Smooth muscle cell of the brain vasculature (primary cell): ENCODE results near the gene SPNS3.

Experiments
- DNase-seq: peaks from one replicate; pipeline ENCODE4 v3.0.0-alpha.2; 2012; ENCODE audit warnings: low read depth, low spot score

SPNS3 gene

DNA sequence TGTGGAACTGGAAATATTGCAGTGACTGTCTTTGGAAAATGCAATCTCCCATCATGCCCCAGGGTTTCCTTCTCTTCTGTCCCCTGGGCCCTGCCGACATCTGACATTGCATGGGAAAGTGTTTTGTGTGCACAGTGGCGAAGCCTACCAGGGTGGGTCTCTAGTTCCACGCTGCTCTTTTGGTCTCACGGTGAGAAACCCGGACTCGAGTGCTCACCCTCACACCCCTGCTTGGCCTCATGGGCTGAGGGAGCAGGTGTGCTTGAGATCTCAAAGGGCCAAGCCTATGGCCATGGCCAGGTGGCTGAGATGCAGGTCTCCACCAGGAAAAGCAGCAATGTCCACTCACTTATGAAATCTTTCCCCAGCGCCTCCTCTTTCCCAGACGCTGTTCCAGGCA is 32.0 kb downstream of the SPNS3 start:
- no peak for DNase-seq

DNA sequence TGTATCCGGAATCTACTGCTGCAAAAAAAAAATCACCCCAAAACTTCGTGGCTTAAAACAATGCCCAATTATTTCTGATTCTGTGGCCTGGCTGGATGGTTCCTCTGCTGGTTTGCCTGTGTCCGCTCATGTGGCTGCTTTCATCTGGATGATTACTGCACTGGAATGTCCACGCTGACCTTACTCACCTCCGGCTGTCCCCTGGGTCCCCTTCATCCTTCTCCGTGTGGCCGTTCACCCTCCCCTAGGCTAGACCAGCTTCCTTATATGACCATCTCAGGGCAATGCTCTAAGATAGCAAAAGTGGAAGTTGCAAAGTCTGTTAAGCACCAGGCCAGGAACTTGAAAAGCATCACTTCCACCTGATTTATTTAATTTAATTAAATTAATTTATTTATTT is 33.5 kb downstream of the SPNS3 start:
- DNase-seq: no peak

DNA sequence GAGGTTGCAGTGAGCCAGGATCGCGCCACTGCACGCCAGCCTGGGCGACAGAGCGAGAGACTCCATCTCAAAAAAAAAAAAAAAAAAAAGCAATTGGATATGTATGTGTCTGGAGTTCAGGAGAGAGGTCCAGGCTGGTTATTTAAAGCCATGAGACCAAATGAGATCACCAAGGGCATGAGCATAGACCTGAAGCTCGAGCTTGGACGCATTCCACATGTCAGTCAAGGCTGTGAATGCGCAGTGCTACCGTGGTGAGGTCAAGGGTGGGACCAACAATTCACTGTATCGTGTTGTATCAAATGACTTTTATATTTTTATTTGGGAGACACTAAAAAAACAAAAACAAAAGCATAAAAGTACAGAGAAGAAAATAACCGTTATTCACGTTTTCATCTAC is 35.8 kb downstream of the SPNS3 start:
- DNase-seq: no peak

- no peak for DNase-seq
Measured at GRCh38 chr17:4472286-4472685, 38.5 kb downstream of the SPNS3 start.

- DNase-seq: no peak
Measured at GRCh38 chr17:4474093-4474492, 40.4 kb downstream of the SPNS3 start.

GRCh38 chr17:4475001-4475400 is 41.3 kb downstream of the SPNS3 start:
- no peak for DNase-seq

DNA sequence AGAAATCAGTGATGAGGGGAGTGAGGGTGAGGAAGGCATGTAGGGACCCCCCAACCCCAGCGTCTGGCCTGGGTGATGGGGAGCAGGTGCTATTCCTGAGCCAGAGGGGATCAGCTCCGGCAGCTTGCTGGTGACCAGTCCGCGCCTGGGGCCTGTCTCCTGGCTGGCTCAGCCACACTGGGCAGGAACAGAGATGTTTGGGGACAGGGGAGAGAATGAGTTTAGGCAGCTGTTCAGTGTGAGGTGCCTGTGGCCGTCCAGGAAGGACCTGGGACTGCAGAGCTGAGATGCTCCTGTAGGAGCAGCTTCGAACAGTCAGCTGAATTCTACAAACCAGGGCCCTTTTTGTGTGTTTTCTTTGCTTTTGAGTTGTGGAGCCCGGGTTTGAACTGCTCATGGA is 41.7 kb downstream of the SPNS3 start:
- no peak for DNase-seq

DNA sequence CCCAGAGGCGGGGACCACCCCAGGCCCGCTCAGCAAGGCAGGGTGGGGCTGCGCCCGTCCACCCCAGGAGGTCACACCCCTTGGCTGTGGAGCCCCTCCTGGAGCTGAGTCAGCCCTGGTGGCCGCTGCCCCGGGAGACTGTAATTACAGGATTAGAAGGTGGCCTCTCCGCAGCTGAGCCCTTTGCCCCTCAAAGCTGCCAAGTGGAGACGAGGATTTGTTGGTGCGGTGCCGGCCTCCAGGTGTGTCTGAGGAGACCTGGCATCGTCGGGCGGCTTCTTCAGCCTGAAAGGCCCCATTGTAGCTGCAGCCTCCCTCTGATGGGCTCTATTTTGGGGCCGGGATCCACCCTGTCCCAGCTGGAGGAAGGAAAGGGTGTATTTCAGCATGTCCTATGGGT is 42.3 kb downstream of the SPNS3 start:
- DNase-seq: no peak

DNA sequence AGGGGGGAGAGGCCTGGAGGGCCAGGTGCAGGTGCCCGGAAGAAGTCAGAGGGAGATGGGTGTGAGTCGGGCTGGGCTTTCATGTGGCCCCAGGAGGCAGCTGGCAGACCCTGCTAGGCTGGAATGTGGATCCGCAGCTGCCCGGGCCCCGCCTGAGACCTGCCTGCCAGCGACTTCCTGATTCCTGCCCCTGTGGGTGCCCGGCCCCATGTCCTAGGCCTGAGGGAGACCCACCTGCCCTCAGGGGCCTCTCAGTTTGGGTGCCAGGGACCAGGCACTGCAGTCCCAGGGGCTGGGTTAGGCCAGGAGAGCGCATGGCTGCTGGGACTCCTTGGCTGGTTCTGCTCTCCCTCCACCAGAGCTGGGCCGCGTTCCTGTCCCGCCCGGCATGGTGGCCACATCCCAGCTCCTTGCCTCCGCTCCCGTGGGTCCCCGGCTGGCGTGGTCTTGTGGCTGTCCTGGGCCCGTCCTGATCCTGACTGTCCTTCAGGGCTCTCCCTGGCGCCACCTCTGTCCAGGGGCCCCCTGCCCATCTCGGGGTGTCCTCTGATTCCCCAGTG is 42.9 kb downstream of the SPNS3 start:
- DNase-seq: no peak

- no peak for DNase-seq
Measured at GRCh38 chr17:4477255-4477791, 43.6 kb downstream of the SPNS3 start.

DNA sequence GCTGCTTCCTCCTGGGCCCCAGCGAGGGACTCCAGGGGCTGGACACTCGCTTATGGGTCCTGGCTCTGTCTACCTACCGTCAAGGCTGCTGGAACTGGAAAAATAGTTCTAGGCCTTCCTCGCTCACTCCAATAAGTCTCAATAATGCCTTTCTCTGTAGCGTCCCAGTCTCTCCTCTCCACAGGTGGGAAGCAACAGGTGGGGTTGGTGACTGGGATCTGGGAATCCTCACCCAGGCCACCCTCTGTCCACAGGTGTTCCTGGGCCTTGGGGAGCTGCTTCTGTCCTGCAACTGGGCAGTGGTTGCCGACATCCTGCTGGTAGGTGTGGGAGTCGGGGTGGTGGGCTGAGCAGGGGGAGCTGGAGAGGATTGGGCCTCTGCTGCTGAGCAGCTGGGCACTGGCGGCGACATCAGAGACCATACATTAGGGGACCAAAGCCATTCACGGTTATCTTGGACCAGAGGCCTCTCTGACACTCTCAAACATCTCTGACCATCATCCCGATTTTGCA is 44.6 kb downstream of the SPNS3 start:
- DNase-seq: no peak

DNA sequence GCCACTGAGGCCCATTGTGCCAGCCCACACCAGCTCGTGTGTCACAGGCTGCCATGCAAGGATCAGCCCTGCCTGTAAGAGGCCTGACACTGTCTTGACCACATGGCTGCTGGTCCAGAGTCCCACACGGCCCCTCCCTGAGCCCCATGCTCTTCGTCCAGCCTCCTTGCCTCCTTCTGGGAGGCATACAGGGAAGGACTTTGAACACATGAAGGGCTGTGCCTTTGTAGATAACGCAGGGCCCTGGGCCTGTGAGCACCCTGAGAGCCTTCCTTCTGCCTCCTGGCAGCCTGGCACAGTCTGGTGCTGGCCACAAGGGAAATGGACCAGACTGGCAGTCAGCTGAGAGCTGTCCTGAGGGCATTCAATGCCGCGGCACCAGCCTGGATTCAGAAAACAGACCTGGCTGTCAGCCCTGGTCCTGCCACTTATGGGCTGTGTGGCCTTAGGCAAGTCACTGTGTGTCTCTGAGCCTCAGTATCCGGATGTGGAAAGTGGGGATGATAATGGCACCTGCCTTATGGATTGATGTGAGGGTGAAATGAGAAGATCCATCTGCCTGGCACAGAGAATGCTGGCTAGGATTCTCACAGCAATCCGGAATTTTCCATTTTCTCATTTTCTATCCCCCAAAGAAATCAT is 45.7 kb downstream of the SPNS3 start:
- DNase-seq: no peak

DNA sequence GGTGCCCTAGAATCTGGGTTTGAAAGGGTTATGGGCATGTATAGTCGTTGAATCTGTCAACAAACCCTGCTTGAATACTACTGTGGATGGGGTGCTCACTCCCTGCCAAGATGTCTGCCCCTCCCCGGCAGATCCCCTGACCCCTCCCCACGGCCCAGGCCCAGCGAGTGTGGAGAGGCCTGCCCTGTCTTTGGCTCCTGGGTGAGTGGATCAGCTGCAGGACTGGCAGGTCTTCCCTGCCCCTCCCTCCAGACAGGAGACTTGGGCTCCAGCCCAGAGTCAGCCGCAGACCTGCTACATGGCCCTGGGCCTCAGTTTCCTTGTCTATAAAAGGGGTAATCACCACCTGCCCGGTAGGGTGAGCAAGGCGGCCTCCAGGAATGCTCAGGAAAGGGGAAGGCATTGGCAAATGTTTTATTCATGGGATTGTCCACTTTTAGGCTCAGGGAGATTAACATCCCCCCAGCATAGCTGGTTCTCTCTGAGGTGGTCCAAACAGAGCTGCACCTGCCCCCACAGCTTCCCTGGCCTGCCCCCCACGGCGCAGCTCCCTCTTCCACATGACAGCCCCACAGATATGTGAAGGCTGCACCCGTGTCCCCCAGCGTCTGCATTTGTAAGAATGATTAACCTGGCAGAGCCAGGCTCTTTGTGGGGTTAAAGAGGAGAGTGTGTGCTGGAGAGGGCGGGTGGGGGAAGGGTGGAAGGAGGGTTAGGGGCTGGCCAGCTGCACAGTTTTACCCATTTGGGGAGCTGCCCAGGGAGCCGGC is 46.4 kb downstream of the SPNS3 start:
- DNase-seq: no peak

- no peak for DNase-seq
Measured at GRCh38 chr17:4480929-4481898, 47.5 kb downstream of the SPNS3 start.

- no peak for DNase-seq
Measured at GRCh38 chr17:4482338-4483011, 48.7 kb downstream of the SPNS3 start.

GRCh38 chr17:4483012-4483840 is 49.5 kb downstream of the SPNS3 start:
- DNase-seq: no peak

GRCh38 chr17:4485676-4486646 is 52.2 kb downstream of the SPNS3 start:
- DNase-seq: no peak

DNA sequence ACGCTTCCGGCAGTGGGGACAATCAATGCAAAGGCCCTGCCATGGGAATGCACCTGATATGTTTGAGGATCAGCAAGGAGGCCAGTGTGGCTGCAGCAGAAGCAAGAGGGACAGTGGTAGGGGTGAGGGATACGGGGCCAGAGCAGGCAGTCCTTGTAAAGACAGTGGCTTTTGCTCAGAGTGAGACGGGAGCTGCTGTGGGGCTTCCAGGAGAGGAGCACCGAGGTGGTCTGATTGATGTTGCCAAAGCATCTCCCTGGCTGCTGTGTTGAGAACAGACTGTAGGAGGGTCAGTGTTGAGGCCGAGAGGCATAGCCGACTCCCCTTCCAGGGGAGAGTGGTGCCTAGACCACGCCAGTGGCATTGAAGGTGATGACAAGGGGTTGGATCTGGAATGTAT is 53.6 kb downstream of the SPNS3 start:
- no peak for DNase-seq
